ENCODE data around the gene KCNQ1.

KCNQ1 gene

DNA sequence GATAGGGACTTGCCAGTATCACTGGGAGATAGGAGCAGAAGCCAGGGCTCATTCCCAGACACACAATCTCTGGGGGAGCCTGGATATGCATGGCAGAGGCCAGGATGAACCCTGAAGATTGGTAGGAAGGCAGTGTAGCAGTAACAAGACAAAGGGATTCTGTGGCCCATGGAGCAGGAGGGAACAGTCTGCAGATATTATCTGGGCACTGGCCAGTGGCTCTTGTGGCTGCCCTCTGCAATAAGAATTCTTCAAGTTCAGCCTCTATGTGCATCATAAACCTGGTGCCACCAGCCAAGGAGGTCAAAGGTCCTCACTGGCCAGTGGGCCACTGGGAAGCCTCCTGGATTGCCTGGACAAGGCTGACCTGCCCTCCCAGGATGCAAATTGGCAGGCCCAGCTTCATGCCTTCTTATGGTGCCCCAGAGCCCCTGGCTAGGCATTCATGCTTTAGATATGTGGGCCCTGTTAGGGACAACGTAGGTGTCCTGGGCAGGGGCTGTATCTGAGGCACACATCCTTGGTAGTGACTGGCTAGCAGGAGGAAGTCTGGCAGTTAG, 225.8 kb downstream of the KCNQ1 start:
- peaks cover 2% of the 10 kb centered on the region; the same call in 1 of the 2 replicates for H3K36me3 ChIP-seq
- H3K27me3 ChIP-seq (ENCODE audit: insufficient read depth, low read depth, severe bottlenecking), result no peaks in the 10 kb centered on the region
- H3K27ac ChIP-seq, result no peak overlapping the region
- H3K4me3 ChIP-seq (ENCODE audit: low read depth, low read length), result no peak overlapping the region
- TF ChIP-seq, protein P1, sequence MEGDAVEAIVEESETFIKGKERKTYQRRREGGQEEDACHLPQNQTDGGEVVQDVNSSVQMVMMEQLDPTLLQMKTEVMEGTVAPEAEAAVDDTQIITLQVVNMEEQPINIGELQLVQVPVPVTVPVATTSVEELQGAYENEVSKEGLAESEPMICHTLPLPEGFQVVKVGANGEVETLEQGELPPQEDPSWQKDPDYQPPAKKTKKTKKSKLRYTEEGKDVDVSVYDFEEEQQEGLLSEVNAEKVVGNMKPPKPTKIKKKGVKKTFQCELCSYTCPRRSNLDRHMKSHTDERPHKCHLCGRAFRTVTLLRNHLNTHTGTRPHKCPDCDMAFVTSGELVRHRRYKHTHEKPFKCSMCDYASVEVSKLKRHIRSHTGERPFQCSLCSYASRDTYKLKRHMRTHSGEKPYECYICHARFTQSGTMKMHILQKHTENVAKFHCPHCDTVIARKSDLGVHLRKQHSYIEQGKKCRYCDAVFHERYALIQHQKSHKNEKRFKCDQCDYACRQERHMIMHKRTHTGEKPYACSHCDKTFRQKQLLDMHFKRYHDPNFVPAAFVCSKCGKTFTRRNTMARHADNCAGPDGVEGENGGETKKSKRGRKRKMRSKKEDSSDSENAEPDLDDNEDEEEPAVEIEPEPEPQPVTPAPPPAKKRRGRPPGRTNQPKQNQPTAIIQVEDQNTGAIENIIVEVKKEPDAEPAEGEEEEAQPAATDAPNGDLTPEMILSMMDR (IDR thresholded peaks at IDR 0.05; ENCODE audit: low read depth, low read length), result no peak
- peak; percentile 2 for DNase-seq
- no peaks in the 10 kb centered on the region for H3K9me3 ChIP-seq (ENCODE audit: severe bottlenecking)

- DNase-seq, result peak; percentile 1
- no peaks in the 10 kb centered on the region for H3K27me3 ChIP-seq (ENCODE audit: insufficient read depth, low read depth, severe bottlenecking)
- TF ChIP-seq, protein P1 (IDR thresholded peaks at IDR 0.05; ENCODE audit: low read depth, low read length), result no peak
- H3K36me3 ChIP-seq, result peaks cover 2% of the 10 kb centered on the region; the same call in 1 of the 2 replicates
- H3K27ac ChIP-seq, result no peak overlapping the region
- no peaks in the 10 kb centered on the region for H3K9me3 ChIP-seq (ENCODE audit: severe bottlenecking)
- H3K4me3 ChIP-seq (ENCODE audit: low read depth, low read length), result no peak overlapping the region
These were observed 226.9 kb downstream of the KCNQ1 start for GRCh38 chr11:2671748-2672147.

DNA sequence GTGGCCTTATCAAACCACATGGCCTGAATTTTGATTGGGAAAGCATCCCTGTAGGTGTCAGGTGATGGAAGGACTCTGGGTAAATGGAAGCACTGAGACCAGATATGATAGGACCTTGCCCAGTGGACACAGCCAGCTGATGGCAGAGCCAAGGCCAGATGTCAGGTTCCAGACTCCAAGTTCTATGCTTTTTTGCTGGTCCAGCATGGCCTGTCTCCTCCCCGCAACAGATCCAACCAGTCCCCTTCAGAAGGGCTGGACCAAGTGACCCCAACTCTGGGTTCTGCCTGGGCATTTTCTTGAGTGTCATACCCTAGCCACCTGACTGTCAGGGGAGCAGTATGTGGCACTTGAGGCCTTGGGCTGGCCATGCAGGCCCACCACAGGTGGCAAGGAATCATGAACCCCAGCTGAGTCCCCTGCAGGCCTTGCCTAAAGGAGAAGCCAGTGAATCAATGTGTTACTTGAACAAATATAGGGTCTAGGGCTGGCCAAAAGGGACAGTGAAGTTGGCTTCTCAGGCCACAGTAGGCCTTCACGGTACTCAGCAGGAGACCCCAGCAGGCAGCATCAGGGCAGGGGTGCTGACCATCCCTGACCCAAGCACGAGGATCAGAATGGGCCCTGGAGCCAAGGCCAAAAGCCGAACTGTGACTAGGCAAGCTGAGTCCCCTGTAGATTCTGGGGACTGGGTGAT, 227.9 kb downstream of the KCNQ1 start:
- DNase-seq, result peak; percentile 2
- TF ChIP-seq, protein P1 (IDR thresholded peaks at IDR 0.05; ENCODE audit: low read depth, low read length), result no peak

DNA sequence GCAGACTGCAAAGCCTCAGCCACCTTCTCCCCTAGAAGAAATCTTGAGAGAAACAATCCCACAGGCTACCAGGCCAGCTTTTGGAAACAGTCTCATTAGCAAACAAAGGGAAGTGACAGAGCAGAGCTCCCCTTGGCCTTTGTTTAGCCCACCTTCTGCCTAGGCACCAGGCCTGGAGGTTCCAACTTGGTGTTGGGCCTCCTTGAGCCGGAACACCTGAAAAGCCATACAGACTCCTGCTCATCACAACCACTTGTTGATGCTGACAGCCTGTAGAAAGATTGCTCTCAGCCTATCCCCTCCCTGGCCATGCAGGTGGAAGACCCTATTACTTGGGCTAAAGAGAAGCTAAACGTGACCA, 228.4 kb downstream of the KCNQ1 start:
- Histone ChIP-seq H3K4me3 (ENCODE audit: low read depth, low read length) (no peak overlapping the region), H3K36me3 (peaks cover 6% of the 10 kb centered on the region; the same call in 1 of the 2 replicates), H3K9me3 (ENCODE audit: severe bottlenecking) (no peaks in the 10 kb centered on the region), H3K27ac (no peak overlapping the region), H3K27me3 (ENCODE audit: insufficient read depth, low read depth, severe bottlenecking) (no peaks in the 10 kb centered on the region)
- no peak for DNase-seq
- TF ChIP-seq, protein P1 (IDR thresholded peaks at IDR 0.05; ENCODE audit: low read depth, low read length), result no peak

More for the DNA sequence above, 227.9 kb downstream of the KCNQ1 start:
- no peaks in the 10 kb centered on the region for H3K9me3 ChIP-seq (ENCODE audit: severe bottlenecking)
- no peak overlapping the region for H3K4me3 ChIP-seq (ENCODE audit: low read depth, low read length)
- no peak overlapping the region for H3K27ac ChIP-seq
- H3K36me3 ChIP-seq, result peaks cover 6% of the 10 kb centered on the region; the same call in 1 of the 2 replicates
- H3K27me3 ChIP-seq (ENCODE audit: insufficient read depth, low read depth, severe bottlenecking), result no peaks in the 10 kb centered on the region

DNA sequence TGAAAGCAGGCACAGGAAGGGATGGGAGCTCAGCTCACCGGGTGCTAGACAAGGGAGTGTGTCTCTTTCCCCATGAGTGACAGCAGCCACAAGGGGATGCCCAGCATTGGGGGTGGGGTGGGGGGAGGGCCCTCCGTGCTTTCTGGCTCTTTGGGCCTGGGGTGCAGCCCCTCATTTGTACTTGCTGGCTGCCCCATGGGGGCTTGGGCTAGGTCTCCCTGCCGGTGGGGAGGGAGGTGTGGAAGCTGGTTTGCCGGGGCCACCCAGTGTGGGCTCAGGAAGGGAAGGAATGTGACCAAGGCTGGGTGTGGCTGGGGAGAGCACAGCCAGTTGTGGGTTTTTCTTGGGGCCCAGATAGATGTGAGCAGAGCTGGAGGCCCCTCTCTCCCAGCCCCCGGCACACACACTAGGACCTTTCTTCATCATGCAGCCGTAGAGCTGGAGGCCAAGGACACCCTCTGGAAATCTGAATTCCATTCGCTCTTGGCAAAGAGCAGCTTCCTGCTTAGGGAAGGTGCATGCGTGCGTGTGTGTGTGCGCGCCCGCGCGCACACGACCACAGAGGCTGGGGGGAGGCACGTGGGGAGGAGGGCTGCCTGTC, 229.2 kb downstream of the KCNQ1 start:
- no peak overlapping the region for H3K4me3 ChIP-seq (ENCODE audit: low read depth, low read length)
- no peak overlapping the region for H3K27ac ChIP-seq
- peaks cover 6% of the 10 kb centered on the region; the same call in 1 of the 2 replicates for H3K36me3 ChIP-seq
- DNase-seq, result peak; percentile 4
- H3K27me3 ChIP-seq (ENCODE audit: insufficient read depth, low read depth, severe bottlenecking), result no peaks in the 10 kb centered on the region
- no peaks in the 10 kb centered on the region for H3K9me3 ChIP-seq (ENCODE audit: severe bottlenecking)
- TF ChIP-seq, protein P1 (IDR thresholded peaks at IDR 0.05; ENCODE audit: low read depth, low read length), result no peak
